ENCODE results near the gene SNTB2. TPM values are rescaled to one million over a fixed set of nuclear protein-coding genes. Genes with fewer than 3 reads are reported as not detected.

SNTB2 gene
- total and polyA plus RNA-seq, 2 of the 13 experiments (the other 11 are each of a cell fraction or from before 2014, with no cell fraction given) = 11.5 to 19.2 TPM

DNA sequence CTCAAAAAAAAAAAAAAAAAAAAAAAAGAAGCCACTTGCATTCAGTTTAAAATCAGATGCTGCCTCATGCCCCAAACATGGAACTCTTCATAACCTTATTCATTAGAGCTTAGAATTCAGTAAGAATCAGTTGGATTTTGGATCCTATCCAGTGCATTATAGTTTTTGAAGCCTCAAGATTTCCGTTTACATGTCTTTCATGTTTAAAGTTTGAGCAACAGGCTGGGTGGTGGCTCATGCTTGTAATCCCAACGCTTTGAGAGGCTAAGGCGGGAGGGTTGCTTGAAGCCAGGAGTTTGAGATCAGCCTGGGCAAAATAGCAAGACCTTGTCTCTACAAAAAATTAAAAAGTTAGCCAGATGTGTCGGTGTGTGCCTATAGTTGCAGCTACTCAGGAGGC, 55.0 kb downstream of the SNTB2 start:
- CTCF ChIA-PET (ENCODE audit: low intra/inter-chr PET ratio, low total read pairs) = no interaction called here

More for the DNA sequence above, 55.0 kb downstream of the SNTB2 start:
- H3K4me1 ChIP-seq (ENCODE audit: insufficient read depth, low read length) = no peaks in the 10 kb centered on the region
- 96% methylated on average over 4 of the region's 4 CpGs for WGBS (ENCODE audit: low lambda C conversion rate)
- DNase-seq (ENCODE audit: low spot score) (no peak), FAIRE-seq (no peak), ATAC-seq (no peak)
- no peaks in the 10 kb centered on the region for H3K9me3 ChIP-seq (ENCODE audit: low read length)
- no TSS peak for BruUV-seq (replicated peaks)
- H3K4me3 ChIP-seq (replicated peaks in 1 of 3; ENCODE audit: insufficient read depth in 1 of 3, low read depth in 2 of 3, low read length in 3 of 3) = no peak overlapping the region
- H3K36me3 ChIP-seq (replicated peaks in 1 of 2; ENCODE audit: control insufficient read depth in 1 of 2, insufficient read depth in 2 of 2, low read length in 2 of 2) = peaks cover 3 to 6% of the 10 kb centered on the region in 2 experiments; a peak in 4 of 5 replicates
- H3K4me2 ChIP-seq (ENCODE audit: low read depth, low read length) = no peak overlapping the region
- POLR2A ChIA-PET = no interaction called here
- in situ Hi-C loops (cut with HindIII; ENCODE audit: extremely low pct_ligation_motif_present, low pct_unique_long_range_greater_than_20kb) = no loop called here
- H3K27me3 ChIP-seq (ENCODE audit: control insufficient read depth in 1 of 2, insufficient read depth in 2 of 2, low read length in 2 of 2) = no peaks in the 10 kb centered on the region
- no peak overlapping the region for H3K27ac ChIP-seq (ENCODE audit: extremely low read length, insufficient read depth, low read length)
- H3K79me2 ChIP-seq (ENCODE audit: insufficient read depth, low read length) = no peaks in the 10 kb centered on the region
- no peak for TF ChIP-seq GATAD1 (CRISPR knock-in tag; IDR thresholded peaks at IDR 0.05)
- no peak for TF ChIP-seq ADNP (CRISPR knock-in tag; IDR thresholded peaks at IDR 0.05)
- no peak for TF ChIP-seq ZNF232 (CRISPR knock-in tag; IDR thresholded peaks at IDR 0.05; ENCODE audit: borderline replicate concordance)
- no peak for TF ChIP-seq MLXIP (CRISPR knock-in tag; IDR thresholded peaks at IDR 0.05; ENCODE audit: borderline replicate concordance)
- no peak for TF ChIP-seq PRDM10 (CRISPR knock-in tag; IDR thresholded peaks at IDR 0.05; ENCODE audit: low read depth)
- no peak for TF ChIP-seq PTBP1 (IDR thresholded peaks at IDR 0.05; ENCODE audit: low read depth, low read length, poor library complexity, severe bottlenecking)
- no peak for TF ChIP-seq MTF1 (CRISPR knock-in tag; IDR thresholded peaks at IDR 0.05)
- TF ChIP-seq ZNF773 (CRISPR knock-in tag; IDR thresholded peaks at IDR 0.05; ENCODE audit: borderline replicate concordance) = no peak
- no peak for TF ChIP-seq NFYB (CRISPR knock-in tag; IDR thresholded peaks at IDR 0.05)
- no peak for TF ChIP-seq FOXK1 (CRISPR knock-in tag; IDR thresholded peaks at IDR 0.05; ENCODE audit: borderline replicate concordance, low read depth)
- TF ChIP-seq ZSCAN31 (CRISPR knock-in tag; IDR thresholded peaks at IDR 0.05; ENCODE audit: low read depth) = no peak
- TF ChIP-seq, protein P1, sequence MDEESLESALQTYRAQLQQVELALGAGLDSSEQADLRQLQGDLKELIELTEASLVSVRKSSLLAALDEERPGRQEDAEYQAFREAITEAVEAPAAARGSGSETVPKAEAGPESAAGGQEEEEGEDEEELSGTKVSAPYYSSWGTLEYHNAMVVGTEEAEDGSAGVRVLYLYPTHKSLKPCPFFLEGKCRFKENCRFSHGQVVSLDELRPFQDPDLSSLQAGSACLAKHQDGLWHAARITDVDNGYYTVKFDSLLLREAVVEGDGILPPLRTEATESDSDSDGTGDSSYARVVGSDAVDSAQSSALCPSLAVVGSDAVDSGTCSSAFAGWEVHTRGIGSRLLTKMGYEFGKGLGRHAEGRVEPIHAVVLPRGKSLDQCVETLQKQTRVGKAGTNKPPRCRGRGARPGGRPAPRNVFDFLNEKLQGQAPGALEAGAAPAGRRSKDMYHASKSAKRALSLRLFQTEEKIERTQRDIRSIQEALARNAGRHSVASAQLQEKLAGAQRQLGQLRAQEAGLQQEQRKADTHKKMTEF (CRISPR knock-in tag; IDR thresholded peaks at IDR 0.05) = no peak
- TF ChIP-seq NAIF1 (CRISPR knock-in tag; IDR thresholded peaks at IDR 0.05; ENCODE audit: borderline replicate concordance) = no peak
- no peak for TF ChIP-seq ZNF563 (CRISPR knock-in tag; IDR thresholded peaks at IDR 0.05)
- TF ChIP-seq, protein P2, sequence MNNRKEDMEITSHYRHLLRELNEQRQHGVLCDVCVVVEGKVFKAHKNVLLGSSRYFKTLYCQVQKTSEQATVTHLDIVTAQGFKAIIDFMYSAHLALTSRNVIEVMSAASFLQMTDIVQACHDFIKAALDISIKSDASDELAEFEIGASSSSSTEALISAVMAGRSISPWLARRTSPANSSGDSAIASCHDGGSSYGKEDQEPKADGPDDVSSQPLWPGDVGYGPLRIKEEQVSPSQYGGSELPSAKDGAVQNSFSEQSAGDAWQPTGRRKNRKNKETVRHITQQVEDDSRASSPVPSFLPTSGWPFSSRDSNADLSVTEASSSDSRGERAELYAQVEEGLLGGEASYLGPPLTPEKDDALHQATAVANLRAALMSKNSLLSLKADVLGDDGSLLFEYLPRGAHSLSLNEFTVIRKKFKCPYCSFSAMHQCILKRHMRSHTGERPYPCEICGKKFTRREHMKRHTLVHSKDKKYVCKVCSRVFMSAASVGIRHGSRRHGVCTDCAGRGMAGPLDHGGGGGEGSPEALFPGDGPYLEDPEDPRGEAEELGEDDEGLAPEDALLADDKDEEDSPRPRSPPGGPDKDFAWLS (CRISPR knock-in tag; IDR thresholded peaks at IDR 0.05; ENCODE audit: borderline replicate concordance) = no peak
- intact Hi-C loops (cut with micrococcal nuclease; ENCODE audit: unreplicated experiment) = no loop called here
- H4K20me1 ChIP-seq (ENCODE audit: insufficient read depth, low read length) = no peaks in the 10 kb centered on the region
- H2AFZ ChIP-seq (ENCODE audit: low read length) = no peak overlapping the region
- H3K9ac ChIP-seq (ENCODE audit: insufficient read depth, low read depth, low read length) = no peak overlapping the region
